ACC112 (cell line): ENCODE results near the gene DENND4A.
"Not testable (repeated sequence)": the region's sequence is repeated elsewhere in the genome, so short reads cannot be mapped to it uniquely, and the experiment has no call there.

ENCODE experiments used
- H2AFZ ChIP-seq: fragments of 200-600 bp; sonication (generic); one replicate; pipeline ENCODE4 v1.6.0; 2017; ENCODE audit warnings: antibody characterized with exemption, low read length; ENCODE audit not compliant: unreplicated experiment
- H3K27ac ChIP-seq: fragments of 200-600 bp; sonication (generic); 2 replicates; pipeline ENCODE4 v1.5.1; 2014; ENCODE audit warnings: low read depth, mild to moderate bottlenecking, antibody characterized with exemption, low read length, moderate library complexity
- H3K27me3 ChIP-seq: fragments of 200-600 bp; sonication (generic); 2 replicates; pipeline ENCODE4 v1.6.1; 2014; ENCODE audit warnings: mild to moderate bottlenecking, antibody characterized with exemption, low read length, moderate library complexity, mixed read lengths; ENCODE audit not compliant: insufficient read depth
- H3K36me3 ChIP-seq: fragments of 200-600 bp; sonication (generic); 2 replicates; pipeline ENCODE4 v1.6.1; 2016; ENCODE audit warnings: mild to moderate bottlenecking, antibody characterized with exemption, low read length, moderate library complexity, mixed read lengths; ENCODE audit not compliant: insufficient read depth
- H3K4me1 ChIP-seq: fragments of 200-600 bp; sonication (generic); one replicate; pipeline ENCODE4 v1.6.1; 2016; ENCODE audit warnings: low read length, mixed read lengths; ENCODE audit not compliant: insufficient read depth, unreplicated experiment, control insufficient read depth
- H3K4me3 ChIP-seq: fragments of 200-600 bp; sonication (generic); 2 replicates; pipeline ENCODE4 v1.5.1; 2014; ENCODE audit warnings: mild to moderate bottlenecking, low read depth, low read length
- H3K79me2 ChIP-seq: fragments of 200-600 bp; sonication (generic); one replicate; pipeline ENCODE4 v1.6.0; 2016; ENCODE audit warnings: low read length; ENCODE audit not compliant: control insufficient read depth, unreplicated experiment, insufficient read depth

The DENND4A gene

GRCh38 chr15:65757256-65757655 is 34.8 kb downstream of the DENND4A start:
- H3K27ac ChIP-seq, result no peak overlapping the region
- no peaks in the 10 kb centered on the region for H3K4me1 ChIP-seq
- no peaks in the 10 kb centered on the region for H3K79me2 ChIP-seq
- H3K4me3 ChIP-seq, result no peak overlapping the region
- H3K27me3 ChIP-seq, result no peaks in the 10 kb centered on the region
- no peak overlapping the region for H2AFZ ChIP-seq
- H3K36me3 ChIP-seq, result no peaks in the 10 kb centered on the region

- H3K79me2 ChIP-seq, result no peaks in the 10 kb centered on the region
- no peak overlapping the region for H3K27ac ChIP-seq
- H2AFZ ChIP-seq, result no peak overlapping the region
- H3K4me3 ChIP-seq, result no peak overlapping the region
- H3K36me3 ChIP-seq, result no peaks in the 10 kb centered on the region; the same call in 1 of the 2 replicates
- no peaks in the 10 kb centered on the region for H3K27me3 ChIP-seq
- no peaks in the 10 kb centered on the region for H3K4me1 ChIP-seq
Measured at GRCh38 chr15:65752151-65752700, 39.9 kb downstream of the DENND4A start.

GRCh38 chr15:65751431-65751830 is 40.7 kb downstream of the DENND4A start:
- H3K36me3 ChIP-seq, result no peaks in the 10 kb centered on the region; the same call in 1 of the 2 replicates
- H3K4me3 ChIP-seq, result no peak overlapping the region
- H3K27ac ChIP-seq, result no peak overlapping the region
- H3K27me3 ChIP-seq, result no peaks in the 10 kb centered on the region
- H3K79me2 ChIP-seq, result no peaks in the 10 kb centered on the region
- no peak overlapping the region for H2AFZ ChIP-seq
- H3K4me1 ChIP-seq, result no peaks in the 10 kb centered on the region

- Histone ChIP-seq H3K79me2 (no peaks in the 10 kb centered on the region), H3K36me3 (no peaks in the 10 kb centered on the region; the same call in 1 of the 2 replicates), H3K27ac (no peak overlapping the region), H3K4me3 (no peak overlapping the region), H2AFZ (no peak overlapping the region), H3K4me1 (no peaks in the 10 kb centered on the region), H3K27me3 (no peaks in the 10 kb centered on the region)
Measured at GRCh38 chr15:65747265-65747664, 44.8 kb downstream of the DENND4A start.

GRCh38 chr15:65743637-65744252 is 48.3 kb downstream of the DENND4A start:
- H3K79me2 ChIP-seq, result no peaks in the 10 kb centered on the region
- H3K4me1 ChIP-seq, result peaks cover 5% of the 10 kb centered on the region
- no peak overlapping the region for H2AFZ ChIP-seq
- H3K27ac ChIP-seq, result no peak overlapping the region
- H3K36me3 ChIP-seq, result no peaks in the 10 kb centered on the region
- no peak overlapping the region for H3K4me3 ChIP-seq
- no peaks in the 10 kb centered on the region for H3K27me3 ChIP-seq

- Histone ChIP-seq H3K27me3 (no peaks in the 10 kb centered on the region), H3K4me3 (no peak overlapping the region), H3K79me2 (no peaks in the 10 kb centered on the region), H2AFZ (no peak overlapping the region), H3K4me1 (peaks cover 10% of the 10 kb centered on the region), H3K27ac (no peak overlapping the region), H3K36me3 (peaks cover 12% of the 10 kb centered on the region)
Measured at GRCh38 chr15:65740148-65740547, 51.9 kb downstream of the DENND4A start.

- Histone ChIP-seq H2AFZ (no peak overlapping the region), H3K4me3 (no peak overlapping the region), H3K27ac (no peak overlapping the region), H3K4me1 (peaks cover 10% of the 10 kb centered on the region), H3K27me3 (no peaks in the 10 kb centered on the region), H3K79me2 (no peaks in the 10 kb centered on the region), H3K36me3 (peaks cover 12% of the 10 kb centered on the region)
Measured at GRCh38 chr15:65738649-65739048, 53.4 kb downstream of the DENND4A start.

GRCh38 chr15:65733599-65733998 is 58.5 kb downstream of the DENND4A start:
- H3K27me3 ChIP-seq, H3K79me2 ChIP-seq, H3K4me3 ChIP-seq, H2AFZ ChIP-seq, H3K27ac ChIP-seq: not testable (repeated sequence)
- Histone ChIP-seq H3K4me1 (peaks cover 31% of the 10 kb centered on the region), H3K36me3 (peaks cover 16% of the 10 kb centered on the region)

GRCh38 chr15:65732698-65733097 is 59.4 kb downstream of the DENND4A start:
- H3K4me1 ChIP-seq, result peaks cover 27% of the 10 kb centered on the region
- H3K27ac ChIP-seq, result no peak overlapping the region
- H2AFZ ChIP-seq, result no peak overlapping the region
- H3K36me3 ChIP-seq, result peaks cover 14% of the 10 kb centered on the region
- H3K4me3 ChIP-seq, result no peak overlapping the region
- H3K27me3 ChIP-seq, result no peaks in the 10 kb centered on the region
- no peaks in the 10 kb centered on the region for H3K79me2 ChIP-seq

- no peaks in the 10 kb centered on the region for H3K79me2 ChIP-seq
- no peak overlapping the region for H3K4me3 ChIP-seq
- no peak overlapping the region for H2AFZ ChIP-seq
- peaks cover 9% of the 10 kb centered on the region; the same call in 1 of the 2 replicates for H3K36me3 ChIP-seq
- no peak overlapping the region for H3K27ac ChIP-seq
- no peaks in the 10 kb centered on the region for H3K27me3 ChIP-seq
- H3K4me1 ChIP-seq, result peaks cover 27% of the 10 kb centered on the region
Measured at GRCh38 chr15:65731926-65732325, 60.2 kb downstream of the DENND4A start.

GRCh38 chr15:65730549-65731172 is 61.4 kb downstream of the DENND4A start:
- peak overlapping the region; percentile 1; the same call in 1 of the 2 replicates for H3K27ac ChIP-seq
- no peaks in the 10 kb centered on the region for H3K27me3 ChIP-seq
- H3K4me1 ChIP-seq, result peaks cover 27% of the 10 kb centered on the region
- no peaks in the 10 kb centered on the region for H3K79me2 ChIP-seq
- 0 out of 2 replicates have a peak, but pooled peaks cover 4% of the 10 kb centered on the region for H3K36me3 ChIP-seq
- H2AFZ ChIP-seq, result no peak overlapping the region
- H3K4me3 ChIP-seq, result no peak overlapping the region
